ENCODE data around the gene ZBED5. TPM values are rescaled to one million over a fixed set of nuclear protein-coding genes. Genes with fewer than 3 reads are reported as not detected.

ZBED5 gene
- 27.6 and 29.9 TPM in 2 replicates for total RNA-seq

GRCh38 chr11:10857709-10858438 is at the start of gene ZBED5:
TSS of gene ZBED5 (minus strand) at chr11:10858053. CDS start at chr11:10854945, 3,108 bp downstream.

GRCh38 chr11:10808553-10809372 is 49.1 kb downstream of the ZBED5 start, which contains the start of gene EIF4G2:
TSS of gene EIF4G2 (minus strand) at chr11:10808926.

Other genes with a start within 250 kb of the ZBED5 start
- 0.37 and 0.39 TPM in 2 replicates for gene IRAG1, start 164.3 kb downstream of the ZBED5 start, total RNA-seq
- gene CTR9, start 106.8 kb downstream of the ZBED5 start, total RNA-seq: 25.4 and 27.0 TPM in 2 replicates
- 654 and 969 TPM in 2 replicates for gene EIF4G2, start 49.1 kb downstream of the ZBED5 start, total RNA-seq

Data from subcutaneous preadipocyte (primary cell).